Measurements from ENCODE around the gene CIITA. TPM values are rescaled to one million over a fixed set of nuclear protein-coding genes. Genes with fewer than 3 reads are reported as not detected.
"Not testable (repeated sequence)": the region's sequence is repeated elsewhere in the genome, so short reads cannot be mapped to it uniquely, and the experiment has no call there.

The CIITA gene
- total RNA-seq, 1 donor from 2014 or later = under 0.01 TPM

DNA sequence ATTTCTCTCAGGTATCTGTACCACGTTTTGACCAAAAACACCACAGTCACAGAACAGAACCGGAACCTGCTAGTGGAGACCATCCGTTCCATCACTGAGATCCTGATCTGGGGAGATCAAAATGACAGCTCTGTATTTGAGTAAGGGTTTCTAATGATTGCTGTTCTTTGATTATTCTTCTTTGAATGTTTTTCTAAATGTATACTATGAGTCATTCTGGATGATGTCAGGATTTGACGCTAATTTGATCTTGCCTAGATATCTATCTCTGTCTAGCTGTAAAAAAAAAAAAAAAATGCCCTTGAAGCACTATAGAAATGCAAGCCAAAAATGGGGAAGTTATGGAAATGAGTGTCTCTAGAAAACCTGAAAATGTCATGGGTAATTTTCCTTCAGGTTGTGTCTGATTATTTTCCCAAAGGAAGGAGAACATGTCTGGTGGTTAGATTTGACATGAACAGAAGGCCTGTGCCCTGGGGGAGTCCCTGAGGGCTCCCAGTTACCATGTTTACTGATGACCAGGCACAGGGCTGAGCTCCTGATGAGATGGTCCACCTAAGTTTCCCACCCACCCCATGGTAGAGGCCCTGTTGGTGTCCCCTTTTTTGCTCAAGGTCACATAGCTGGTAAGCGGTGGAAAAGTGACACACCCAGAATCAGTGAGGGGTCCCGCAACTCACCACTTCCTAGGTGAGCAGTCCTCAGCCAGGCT is 80.9 kb downstream of the CIITA start:
- DNase-seq = peak; percentile 58

DNA sequence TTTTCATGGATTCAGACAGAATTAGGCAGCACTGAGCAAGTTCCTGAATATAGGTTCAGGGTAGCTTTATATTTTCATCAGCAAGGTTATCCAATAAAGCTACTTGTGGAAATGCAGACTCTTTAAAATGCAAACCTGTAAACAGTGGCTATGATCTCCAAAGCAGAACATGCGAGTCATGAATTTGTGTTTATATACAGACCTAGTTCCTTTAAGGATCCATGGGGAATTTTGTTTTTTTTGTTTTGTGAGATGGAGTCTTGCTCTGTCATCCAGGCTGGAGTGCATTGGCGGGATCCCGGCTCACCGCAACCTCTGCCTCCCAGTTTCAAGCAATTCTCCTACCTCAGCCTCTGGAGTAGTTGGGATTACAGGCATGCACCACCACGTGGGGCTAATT is 82.2 kb downstream of the CIITA start:
- no peak for DNase-seq

GRCh38 chr16:10961231-10961630 is 84.2 kb downstream of the CIITA start:
- no peak for DNase-seq

DNA sequence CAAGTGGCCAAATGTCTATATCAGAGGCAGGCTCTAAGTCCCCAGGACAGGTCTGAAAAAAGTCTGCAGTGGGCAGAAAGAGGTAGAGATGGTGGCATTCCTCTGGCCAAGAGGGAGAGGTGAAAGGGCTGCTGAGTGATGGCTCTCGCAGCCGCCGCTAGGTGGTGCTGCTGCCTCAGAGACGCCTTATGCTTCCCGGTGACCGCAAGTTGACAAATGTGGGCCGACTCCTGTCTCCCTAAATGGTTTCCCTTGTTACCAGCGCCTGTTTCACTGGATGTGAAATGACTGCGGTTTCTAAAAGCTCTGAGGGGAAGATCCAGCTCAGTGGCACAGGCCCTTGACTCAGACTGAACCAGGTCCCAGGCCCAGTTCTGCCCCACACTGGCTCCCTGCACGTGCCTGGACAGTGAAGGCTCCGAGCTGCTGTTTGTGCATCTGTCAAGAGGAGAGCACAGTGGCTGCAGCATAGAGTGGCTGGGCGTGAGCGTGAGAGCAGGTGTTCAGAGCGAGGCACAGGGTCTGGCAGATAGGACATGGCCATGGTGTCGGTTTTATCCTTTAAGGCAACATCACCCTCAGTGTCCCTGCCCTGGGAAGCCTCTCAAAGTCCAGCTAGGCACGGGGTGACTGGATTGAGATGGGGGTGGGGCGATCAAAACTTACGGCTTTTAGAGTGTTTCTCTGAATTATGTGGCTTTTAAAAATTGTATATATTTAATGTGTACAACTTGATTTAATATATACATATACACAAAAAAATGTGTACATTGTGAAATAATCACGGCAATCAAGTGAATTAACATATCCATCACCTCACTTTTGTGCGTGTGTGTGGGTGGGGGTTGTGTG is 87.3 kb downstream of the CIITA start:
- peak; percentile 86 for DNase-seq

- DNase-seq = no peak
These were observed 87.9 kb downstream of the CIITA start for GRCh38 chr16:10964891-10965326.

GRCh38 chr16:10965440-10966061 is 88.5 kb downstream of the CIITA start:
- DNase-seq = no peak

GRCh38 chr16:10966129-10966528 is 89.1 kb downstream of the CIITA start:
- DNase-seq = no peak

DNA sequence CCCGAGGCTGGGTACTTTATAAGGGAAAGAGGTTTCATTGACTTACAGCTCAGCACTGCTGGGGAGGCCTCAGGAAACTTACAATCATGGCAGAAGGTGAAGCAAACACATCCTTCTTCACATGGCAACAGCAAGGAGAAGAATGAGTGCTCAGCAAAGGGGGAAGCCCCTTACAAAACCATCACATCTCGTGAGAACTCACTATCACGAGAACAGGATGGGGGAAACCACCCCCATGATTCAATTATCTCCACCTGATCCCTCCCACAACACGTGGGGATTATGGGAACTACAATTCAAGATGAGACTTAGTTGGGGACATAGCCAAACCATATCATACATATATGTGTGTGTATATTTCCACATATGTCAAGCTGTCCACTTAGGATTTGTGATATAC is 89.6 kb downstream of the CIITA start:
- not testable (repeated sequence) for DNase-seq

- no peak for DNase-seq
These were observed 91.0 kb downstream of the CIITA start for GRCh38 chr16:10967986-10968385.

GRCh38 chr16:10968498-10968897 is 91.5 kb downstream of the CIITA start:
- no peak for DNase-seq

GRCh38 chr16:10969615-10970014 is 92.6 kb downstream of the CIITA start:
- DNase-seq = no peak

GRCh38 chr16:10970065-10970464 is 93.1 kb downstream of the CIITA start:
- DNase-seq = no peak

DNA sequence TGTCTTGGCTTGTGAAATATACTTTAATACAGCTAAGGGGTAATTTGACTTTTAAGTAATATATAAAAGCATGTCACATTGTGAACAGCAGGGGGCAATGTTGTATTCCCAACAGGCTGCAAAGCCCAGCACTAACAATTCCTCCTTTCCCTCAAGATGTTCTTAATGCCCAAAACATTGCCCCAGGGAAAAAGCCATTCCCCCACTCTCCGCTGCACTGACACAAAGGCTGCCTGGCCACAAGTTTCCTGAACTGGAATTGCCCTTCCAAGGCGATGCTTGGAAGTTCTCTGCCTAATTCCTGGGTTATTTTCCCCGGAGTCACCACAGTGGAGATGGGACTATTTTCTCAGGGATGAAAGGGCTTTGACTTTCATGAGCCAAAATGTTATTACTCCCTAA is 94.6 kb downstream of the CIITA start:
- DNase-seq = peak; percentile 86

GRCh38 chr16:10972108-10972818 is 95.3 kb downstream of the CIITA start:
- DNase-seq = no peak

DNA sequence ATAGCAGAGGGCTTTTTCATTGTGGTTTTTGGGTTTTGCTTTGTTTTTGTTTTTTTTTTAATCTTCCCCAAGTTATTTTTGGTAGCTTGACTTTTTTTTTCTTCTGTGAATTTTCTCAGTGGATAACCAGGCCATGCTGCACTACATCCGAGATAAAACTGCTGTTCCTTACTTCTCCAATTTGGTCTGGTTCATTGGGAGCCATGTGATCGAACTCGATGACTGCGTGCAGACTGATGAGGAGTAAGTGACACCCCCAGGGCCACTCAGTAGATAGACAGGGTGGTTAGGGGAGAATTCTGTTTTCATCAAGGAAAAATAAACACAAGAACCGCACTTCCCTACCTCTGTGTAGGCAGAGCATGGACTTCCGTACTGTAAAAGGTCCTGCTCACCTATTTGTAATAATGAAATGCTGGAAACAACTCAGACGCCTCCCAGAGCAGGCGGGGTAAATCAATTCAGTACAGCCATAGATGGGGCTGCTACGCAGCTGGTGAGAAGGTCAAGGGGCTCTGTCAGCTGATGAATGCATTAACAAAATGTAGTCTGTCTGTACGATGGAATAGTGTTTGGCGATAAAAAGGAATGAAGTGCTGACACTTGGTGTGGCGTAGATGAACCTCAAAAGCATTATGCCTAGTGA is 95.9 kb downstream of the CIITA start:
- DNase-seq = no peak

GRCh38 chr16:10976634-10977033 is 99.6 kb downstream of the CIITA start:
- DNase-seq = no peak

DNA sequence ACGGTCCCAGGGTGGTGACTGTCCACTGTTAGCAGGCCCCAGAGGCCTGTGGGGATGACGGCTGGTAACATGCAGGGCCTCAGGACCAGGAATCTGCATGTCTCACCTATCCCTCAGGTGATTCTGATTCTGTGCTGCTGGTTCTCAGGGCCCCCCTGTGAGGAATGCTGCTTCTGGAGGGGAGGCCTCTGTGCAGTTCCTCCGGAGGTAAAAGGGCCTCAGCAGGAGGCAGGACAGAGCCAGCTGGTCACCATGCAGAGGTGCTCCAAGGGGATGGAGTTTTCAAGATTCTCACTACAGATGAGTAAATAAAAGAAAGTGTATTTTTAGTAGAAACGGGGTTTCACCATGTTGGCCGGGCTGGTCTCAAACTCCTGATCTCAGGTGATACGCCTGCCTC is 101.1 kb downstream of the CIITA start:
- DNase-seq = no peak

GRCh38 chr16:10978871-10979446 is 102.0 kb downstream of the CIITA start:
- no peak for DNase-seq

DNA sequence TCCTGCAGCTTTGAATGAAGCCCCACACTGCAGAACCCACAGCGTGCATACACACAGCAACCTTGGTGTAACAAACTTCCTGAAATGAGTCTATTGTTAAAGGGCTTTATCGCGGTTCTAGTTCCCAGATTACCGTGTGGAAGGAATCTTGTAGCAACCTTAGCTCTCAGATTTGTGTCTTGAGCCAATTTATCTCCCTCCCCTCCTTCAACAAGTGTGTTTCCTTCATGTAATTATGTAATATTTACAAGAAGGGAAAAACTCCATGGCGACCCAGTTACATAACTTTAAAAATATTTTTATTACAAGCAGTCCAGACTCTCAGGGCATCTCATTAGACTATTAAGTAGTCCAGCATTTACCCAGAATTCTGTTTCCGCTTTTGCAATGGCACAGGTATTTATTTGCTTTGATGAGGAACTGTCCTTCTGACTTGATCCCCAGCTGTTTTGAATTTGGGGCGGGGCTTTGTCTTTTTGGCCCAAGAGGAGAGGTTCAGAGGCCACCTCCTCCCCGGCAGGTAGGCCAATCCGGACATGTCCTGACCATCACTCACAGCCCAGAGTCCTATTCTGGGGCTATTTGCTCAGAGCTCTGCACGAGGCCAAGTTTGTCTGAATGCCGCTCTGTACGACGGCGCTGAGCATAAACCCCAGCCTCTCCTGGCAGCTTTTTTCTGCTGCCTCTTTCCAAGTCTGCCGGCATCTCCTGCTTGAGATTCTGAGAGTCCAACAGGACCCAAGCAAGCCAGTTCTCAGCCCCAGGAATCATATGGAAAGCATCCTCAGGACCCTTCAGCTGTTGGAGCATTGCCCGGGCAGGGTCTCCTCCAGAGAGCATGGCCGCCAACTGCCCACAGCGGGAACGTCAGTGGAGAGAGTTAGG is 103.0 kb downstream of the CIITA start:
- DNase-seq = no peak

GRCh38 chr16:10980813-10981212 is 103.8 kb downstream of the CIITA start:
- DNase-seq = no peak

- peak; percentile 27 for DNase-seq
These were observed 104.8 kb downstream of the CIITA start for GRCh38 chr16:10981697-10982216.

Measured in dermis blood vessel endothelial cell (primary cell).